Liver (tissue), 9 donors: ENCODE measurements around the gene DFFB. TPM values are rescaled to one million over a fixed set of nuclear protein-coding genes. Genes with fewer than 3 reads are reported as not detected.

Experiments
- DNase-seq: peaks from one replicate; pipeline ENCODE4 v3.0.0-alpha.2; 2017; ENCODE audit warnings: low spot score
- H3K27ac ChIP-seq, 2 donors: one replicate each; pipeline ENCODE4 v1.7.0; 2013; ENCODE audit warnings: inconsistent platforms in 2 of 2, low read length in 2 of 2, control low read depth in 1 of 2, low read depth in 1 of 2, mild to moderate bottlenecking in 1 of 2
- H3K27me3 ChIP-seq, 4 donors: one replicate each; pipeline versions ENCODE4 v1.6.1 to v1.7.0; 2013; ENCODE audit warnings: low read length in 3 of 4, inconsistent platforms in 1 of 4, mild to moderate bottlenecking in 1 of 4, moderate library complexity in 1 of 4; ENCODE audit not compliant: control insufficient read depth in 4 of 4, insufficient read depth in 4 of 4
- H3K36me3 ChIP-seq, 4 donors: one replicate each; pipeline versions ENCODE4 v1.6.1 to v1.7.0; 2013; ENCODE audit warnings: low read length in 3 of 4, mild to moderate bottlenecking in 3 of 4, low read depth in 1 of 4, moderate library complexity in 1 of 4; ENCODE audit not compliant: control insufficient read depth in 4 of 4, insufficient read depth in 3 of 4
- H3K4me1 ChIP-seq, 4 donors: one replicate each; pipeline versions ENCODE4 v1.6.1 to v1.7.0; 2013; ENCODE audit warnings: low read length in 3 of 4, mild to moderate bottlenecking in 3 of 4, moderate library complexity in 1 of 4; ENCODE audit not compliant: control insufficient read depth in 4 of 4, insufficient read depth in 4 of 4
- H3K4me3 ChIP-seq, 3 donors: one replicate each; pipeline versions ENCODE4 v1.6.1 to v1.7.0; 2013; ENCODE audit warnings: low read length in 3 of 3, control low read depth in 1 of 3, low read depth in 1 of 3, mild to moderate bottlenecking in 1 of 3
- H3K9ac ChIP-seq, 2 donors: one replicate each; pipeline ENCODE4 v1.7.0; 2013; ENCODE audit warnings: low read length in 2 of 2, mild to moderate bottlenecking in 2 of 2, moderate library complexity in 2 of 2, control low read depth in 1 of 2, low read depth in 1 of 2
- H3K9me3 ChIP-seq, 4 donors: one replicate each; pipeline versions ENCODE4 v1.6.1 to v1.7.0; 2013; ENCODE audit warnings: low read length in 3 of 4; ENCODE audit not compliant: control insufficient read depth in 4 of 4
- EGR1 ChIP-seq, 2 donors: IDR thresholded peaks; 2 replicates each; pipeline ENCODE4 v1.6.1; 2016 to 2018; ENCODE audit warnings: antibody characterized with exemption in 2 of 2, low read depth in 2 of 2
- FOXA1 ChIP-seq: IDR thresholded peaks from 2 replicates; pipeline ENCODE4 v1.6.1; 2016; ENCODE audit warnings: antibody characterized with exemption
- FOXA2 ChIP-seq: IDR thresholded peaks from 2 replicates; pipeline ENCODE4 v1.6.1; 2016; ENCODE audit warnings: antibody characterized with exemption
- GABPA ChIP-seq, 2 donors: IDR thresholded peaks in 1 of 2; conservative IDR thresholded peaks in 1 of 2; 2 replicates each; pipeline ENCODE4 v1.6.1; 2016; ENCODE audit warnings: antibody characterized with exemption in 2 of 2, mild to moderate bottlenecking in 1 of 2, moderate library complexity in 1 of 2
- HNF4A ChIP-seq, 2 donors: conservative IDR thresholded peaks; 2 replicates each; pipeline ENCODE4 v1.6.1; 2016; ENCODE audit warnings: antibody characterized with exemption in 2 of 2, mild to moderate bottlenecking in 2 of 2
- HNF4G ChIP-seq: IDR thresholded peaks from 2 replicates; pipeline ENCODE4 v1.6.1; 2016; ENCODE audit warnings: antibody characterized with exemption
- JUND ChIP-seq, 2 donors: IDR thresholded peaks; 2 replicates each; pipeline ENCODE4 v1.6.1; 2016; ENCODE audit warnings: antibody characterized with exemption in 2 of 2
- NR2F2 ChIP-seq: IDR thresholded peaks from 2 replicates; pipeline ENCODE4 v1.6.1; 2016; ENCODE audit warnings: antibody characterized with exemption
- RAD21 ChIP-seq, 2 donors: IDR thresholded peaks; 2 replicates each; pipeline ENCODE4 v1.6.1; 2016; ENCODE audit warnings: antibody characterized with exemption in 2 of 2, mild to moderate bottlenecking in 2 of 2
- RXRA ChIP-seq, 2 donors: IDR thresholded peaks; 2 replicates each; pipeline ENCODE4 v1.6.1; 2017 to 2018; ENCODE audit warnings: antibody characterized with exemption in 2 of 2, mild to moderate bottlenecking in 1 of 2
- SP1 ChIP-seq: IDR thresholded peaks from 2 replicates; pipeline ENCODE4 v1.6.1; 2018; ENCODE audit warnings: antibody characterized with exemption, mild to moderate bottlenecking
- TAF1 ChIP-seq: conservative IDR thresholded peaks from 2 replicates; pipeline ENCODE4 v1.6.1; 2016; ENCODE audit warnings: antibody characterized with exemption, mild to moderate bottlenecking
- WGBS: extraction: QIAGEN DNeasy Blood & Tissue Kit; methylation state at CpG from one replicate; pipeline ENCODE4 v1.1.7; 2013; 5-methylcytosine and 5-hydroxymethylcytosine counted together
- polyA plus RNA-seq, 2 donors: library from polyadenylated mRNA; stranded (reverse) in 1 of 2; unstranded in 1 of 2; fragments of 200-250 nt in 1 of 2; fragments of >200 nt in 1 of 2; fragmentation: Nextera tagmentation in 1 of 2; extraction: Ambion mirVana in 1 of 2; gene quantifications; one replicate each; pipeline versions ENCODE4 v1.2.1 to v1.2.3, GENCODE V29; 2013 to 2015
- total RNA-seq, 2 donors: library from RNA; depleted of rRNA; stranded (reverse); fragments of >200 nt; gene quantifications; one replicate each; pipeline ENCODE4 v1.2.3, GENCODE V29; 2014
- TF ChIP-seq, protein P1 (sequence below): fragments of 150-350 bp; IDR thresholded peaks from 2 replicates; pipeline ENCODE4 v1.5.1; 2017; ENCODE audit warnings: improper control_type of control experiment, low read depth, low read length; ENCODE audit not compliant: missing input control
- TF ChIP-seq, protein P2 (sequence below): IDR thresholded peaks from 2 replicates; pipeline ENCODE4 v1.6.1; 2016; ENCODE audit warnings: antibody characterized with exemption
- TF ChIP-seq, protein P3 (sequence below): IDR thresholded peaks from 2 replicates; pipeline ENCODE4 v1.6.1; 2016; ENCODE audit warnings: antibody characterized with exemption
- TF ChIP-seq, protein P4 (sequence below): IDR thresholded peaks from 2 replicates; pipeline ENCODE4 v1.6.1; 2016; ENCODE audit warnings: antibody characterized with exemption, mild to moderate bottlenecking
- TF ChIP-seq, protein P5 (sequence below): IDR thresholded peaks from 2 replicates; pipeline ENCODE4 v1.6.1; 2016; ENCODE audit warnings: antibody characterized with exemption
- donor health status: healthy.
- donor health status: healthy.
- donor health status: healthy.
- donor health status: healthy.
- donor health status: healthy.

Gene DFFB
- total and polyA plus RNA-seq, 4 donors: 0.92 to 6.1 (median 2.9) TPM

DNA sequence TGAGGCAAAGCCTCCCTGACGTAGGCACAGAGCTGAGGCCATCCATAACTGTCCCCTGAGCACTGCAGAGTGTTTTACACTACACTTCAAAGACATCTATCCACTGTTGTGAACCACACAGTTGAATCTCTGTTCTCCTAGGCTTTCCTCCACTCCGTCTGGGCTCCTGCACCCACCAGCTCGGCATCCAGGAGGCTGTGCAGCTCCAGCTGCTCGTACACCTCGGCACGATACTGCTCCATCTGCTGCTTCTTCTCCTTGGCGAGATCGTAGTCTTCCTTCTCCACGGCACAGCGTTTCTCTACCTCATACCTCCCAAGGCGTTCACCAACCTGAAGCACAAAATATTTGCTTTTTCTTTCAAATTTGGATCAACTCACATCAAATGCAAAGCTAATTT is 18.5 kb upstream of the DFFB start:
- no peak for TF ChIP-seq SP1
- TF ChIP-seq, protein P1, sequence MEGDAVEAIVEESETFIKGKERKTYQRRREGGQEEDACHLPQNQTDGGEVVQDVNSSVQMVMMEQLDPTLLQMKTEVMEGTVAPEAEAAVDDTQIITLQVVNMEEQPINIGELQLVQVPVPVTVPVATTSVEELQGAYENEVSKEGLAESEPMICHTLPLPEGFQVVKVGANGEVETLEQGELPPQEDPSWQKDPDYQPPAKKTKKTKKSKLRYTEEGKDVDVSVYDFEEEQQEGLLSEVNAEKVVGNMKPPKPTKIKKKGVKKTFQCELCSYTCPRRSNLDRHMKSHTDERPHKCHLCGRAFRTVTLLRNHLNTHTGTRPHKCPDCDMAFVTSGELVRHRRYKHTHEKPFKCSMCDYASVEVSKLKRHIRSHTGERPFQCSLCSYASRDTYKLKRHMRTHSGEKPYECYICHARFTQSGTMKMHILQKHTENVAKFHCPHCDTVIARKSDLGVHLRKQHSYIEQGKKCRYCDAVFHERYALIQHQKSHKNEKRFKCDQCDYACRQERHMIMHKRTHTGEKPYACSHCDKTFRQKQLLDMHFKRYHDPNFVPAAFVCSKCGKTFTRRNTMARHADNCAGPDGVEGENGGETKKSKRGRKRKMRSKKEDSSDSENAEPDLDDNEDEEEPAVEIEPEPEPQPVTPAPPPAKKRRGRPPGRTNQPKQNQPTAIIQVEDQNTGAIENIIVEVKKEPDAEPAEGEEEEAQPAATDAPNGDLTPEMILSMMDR: no peak
- TF ChIP-seq, protein P2, sequence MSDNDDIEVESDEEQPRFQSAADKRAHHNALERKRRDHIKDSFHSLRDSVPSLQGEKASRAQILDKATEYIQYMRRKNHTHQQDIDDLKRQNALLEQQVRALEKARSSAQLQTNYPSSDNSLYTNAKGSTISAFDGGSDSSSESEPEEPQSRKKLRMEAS: no peak
- no peak for TF ChIP-seq FOXA2
- no peak for TF ChIP-seq NR2F2
- TF ChIP-seq GABPA (IDR thresholded peaks at IDR 0.05 in 1 of 2, conservative IDR thresholded peaks at IDR 0.05 in 1 of 2): no peak
- TF ChIP-seq FOXA1: no peak
- no peak for TF ChIP-seq HNF4G
- TF ChIP-seq HNF4A (conservative IDR thresholded peaks at IDR 0.05): no peak
- TF ChIP-seq, protein P3, sequence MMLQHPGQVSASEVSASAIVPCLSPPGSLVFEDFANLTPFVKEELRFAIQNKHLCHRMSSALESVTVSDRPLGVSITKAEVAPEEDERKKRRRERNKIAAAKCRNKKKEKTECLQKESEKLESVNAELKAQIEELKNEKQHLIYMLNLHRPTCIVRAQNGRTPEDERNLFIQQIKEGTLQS: no peak
- no peak for TF ChIP-seq EGR1 (IDR thresholded peaks at IDR 0.05; ENCODE audit: low read depth in 2 of 2)
- TF ChIP-seq RXRA (IDR thresholded peaks at IDR 0.05): no peak
- TF ChIP-seq JUND (IDR thresholded peaks at IDR 0.05): no peak
- TF ChIP-seq, protein P4, sequence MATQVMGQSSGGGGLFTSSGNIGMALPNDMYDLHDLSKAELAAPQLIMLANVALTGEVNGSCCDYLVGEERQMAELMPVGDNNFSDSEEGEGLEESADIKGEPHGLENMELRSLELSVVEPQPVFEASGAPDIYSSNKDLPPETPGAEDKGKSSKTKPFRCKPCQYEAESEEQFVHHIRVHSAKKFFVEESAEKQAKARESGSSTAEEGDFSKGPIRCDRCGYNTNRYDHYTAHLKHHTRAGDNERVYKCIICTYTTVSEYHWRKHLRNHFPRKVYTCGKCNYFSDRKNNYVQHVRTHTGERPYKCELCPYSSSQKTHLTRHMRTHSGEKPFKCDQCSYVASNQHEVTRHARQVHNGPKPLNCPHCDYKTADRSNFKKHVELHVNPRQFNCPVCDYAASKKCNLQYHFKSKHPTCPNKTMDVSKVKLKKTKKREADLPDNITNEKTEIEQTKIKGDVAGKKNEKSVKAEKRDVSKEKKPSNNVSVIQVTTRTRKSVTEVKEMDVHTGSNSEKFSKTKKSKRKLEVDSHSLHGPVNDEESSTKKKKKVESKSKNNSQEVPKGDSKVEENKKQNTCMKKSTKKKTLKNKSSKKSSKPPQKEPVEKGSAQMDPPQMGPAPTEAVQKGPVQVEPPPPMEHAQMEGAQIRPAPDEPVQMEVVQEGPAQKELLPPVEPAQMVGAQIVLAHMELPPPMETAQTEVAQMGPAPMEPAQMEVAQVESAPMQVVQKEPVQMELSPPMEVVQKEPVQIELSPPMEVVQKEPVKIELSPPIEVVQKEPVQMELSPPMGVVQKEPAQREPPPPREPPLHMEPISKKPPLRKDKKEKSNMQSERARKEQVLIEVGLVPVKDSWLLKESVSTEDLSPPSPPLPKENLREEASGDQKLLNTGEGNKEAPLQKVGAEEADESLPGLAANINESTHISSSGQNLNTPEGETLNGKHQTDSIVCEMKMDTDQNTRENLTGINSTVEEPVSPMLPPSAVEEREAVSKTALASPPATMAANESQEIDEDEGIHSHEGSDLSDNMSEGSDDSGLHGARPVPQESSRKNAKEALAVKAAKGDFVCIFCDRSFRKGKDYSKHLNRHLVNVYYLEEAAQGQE: no peak
- TF ChIP-seq, protein P5, sequence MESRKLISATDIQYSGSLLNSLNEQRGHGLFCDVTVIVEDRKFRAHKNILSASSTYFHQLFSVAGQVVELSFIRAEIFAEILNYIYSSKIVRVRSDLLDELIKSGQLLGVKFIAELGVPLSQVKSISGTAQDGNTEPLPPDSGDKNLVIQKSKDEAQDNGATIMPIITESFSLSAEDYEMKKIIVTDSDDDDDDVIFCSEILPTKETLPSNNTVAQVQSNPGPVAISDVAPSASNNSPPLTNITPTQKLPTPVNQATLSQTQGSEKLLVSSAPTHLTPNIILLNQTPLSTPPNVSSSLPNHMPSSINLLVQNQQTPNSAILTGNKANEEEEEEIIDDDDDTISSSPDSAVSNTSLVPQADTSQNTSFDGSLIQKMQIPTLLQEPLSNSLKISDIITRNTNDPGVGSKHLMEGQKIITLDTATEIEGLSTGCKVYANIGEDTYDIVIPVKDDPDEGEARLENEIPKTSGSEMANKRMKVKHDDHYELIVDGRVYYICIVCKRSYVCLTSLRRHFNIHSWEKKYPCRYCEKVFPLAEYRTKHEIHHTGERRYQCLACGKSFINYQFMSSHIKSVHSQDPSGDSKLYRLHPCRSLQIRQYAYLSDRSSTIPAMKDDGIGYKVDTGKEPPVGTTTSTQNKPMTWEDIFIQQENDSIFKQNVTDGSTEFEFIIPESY: no peak
- no peak for TF ChIP-seq TAF1
- no peak for TF ChIP-seq RAD21 (IDR thresholded peaks at IDR 0.05)
- H3K27me3 ChIP-seq: no peaks in the 10 kb centered on the region
- H3K4me1 ChIP-seq: no peaks in the 10 kb centered on the region
- no peaks in the 10 kb centered on the region for H3K9me3 ChIP-seq
- peaks cover 14 to 62% (median 43%) of the 10 kb centered on the region in 4 donors for H3K36me3 ChIP-seq
- no peak overlapping the region for H3K27ac ChIP-seq
- H3K9ac ChIP-seq: no peak overlapping the region
- no peak overlapping the region for H3K4me3 ChIP-seq
- WGBS: 97% methylated on average over 11 of the region's 11 CpGs
- DNase-seq: no peak

DNA sequence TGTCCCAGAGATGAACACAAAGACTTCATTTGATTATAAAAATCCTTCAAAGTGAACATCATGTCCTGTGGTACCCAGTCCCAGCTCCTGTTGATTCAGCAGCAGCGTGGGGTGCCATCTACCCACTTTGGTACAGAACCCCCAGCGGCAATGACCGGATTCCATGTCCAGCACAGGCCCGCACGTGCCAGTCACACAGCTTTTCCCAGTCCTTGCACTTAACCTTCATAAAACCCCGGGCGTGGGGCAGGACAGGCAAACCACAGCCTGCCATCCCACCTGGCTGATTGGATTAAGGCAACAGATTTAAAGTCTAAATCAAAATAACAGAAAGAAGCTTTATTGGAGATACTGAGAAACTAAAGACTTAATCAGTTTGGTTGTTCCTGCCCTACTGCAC is 15.8 kb upstream of the DFFB start:
- Histone ChIP-seq H3K9me3 (no peaks in the 10 kb centered on the region), H3K4me3 (no peak overlapping the region), H3K4me1 (no peaks in the 10 kb centered on the region), H3K27ac (no peak overlapping the region), H3K9ac (no peak overlapping the region), H3K36me3 (peaks cover 16 to 57% (median 37%) of the 10 kb centered on the region in 4 donors), H3K27me3 (no peaks in the 10 kb centered on the region)
- 99% methylated on average over 7 of the region's 7 CpGs for WGBS
- TF ChIP-seq TAF1: no peak
- TF ChIP-seq GABPA (IDR thresholded peaks at IDR 0.05 in 1 of 2, conservative IDR thresholded peaks at IDR 0.05 in 1 of 2): no peak
- TF ChIP-seq, protein P5: no peak
- no peak for TF ChIP-seq NR2F2
- TF ChIP-seq FOXA1: no peak
- no peak for TF ChIP-seq EGR1 (IDR thresholded peaks at IDR 0.05; ENCODE audit: low read depth in 2 of 2)
- TF ChIP-seq FOXA2: no peak
- no peak for TF ChIP-seq RXRA (IDR thresholded peaks at IDR 0.05)
- TF ChIP-seq, protein P2: no peak
- DNase-seq: no peak
